GM18907 (cell line): Measurements from ENCODE around the gene MPPED2.

ENCODE experiments used
- ATAC-seq: cut with Tn5 transposase; IDR thresholded peaks from one replicate; pipeline ENCODE4 v1.9.1; 2021; ENCODE audit warnings: mild to moderate bottlenecking, moderate library complexity; ENCODE audit not compliant: unreplicated experiment

The MPPED2 gene

GRCh38 chr11:30365793-30366517 lies 220.2 kb downstream of the MPPED2 start:
- ATAC-seq = no peak

GRCh38 chr11:30364837-30365482 lies 221.2 kb downstream of the MPPED2 start:
- no peak for ATAC-seq

GRCh38 chr11:30364139-30364836 lies 221.9 kb downstream of the MPPED2 start:
- ATAC-seq = no peak

- ATAC-seq = no peak
These were observed 225.4 kb downstream of the MPPED2 start for GRCh38 chr11:30360741-30361140.
